HTERT RPE-1 (cell line): ENCODE measurements around the gene RCAN2.

Source experiments
- in situ Hi-C: fragments of 300-500 bp; cut with MboI; formaldehyde crosslinking; loops from 4 replicates; pipeline ENCODE4 v1.14.3; 2020; ENCODE audit warnings: low sequenced_read_pairs

Gene RCAN2

GRCh38 chr6:46491628-46492547 is 639 bp upstream of the RCAN2 start:
- in situ Hi-C loops = no loop called here

- in situ Hi-C loops = no loop called here
These were observed 636 bp downstream of the RCAN2 start for GRCh38 chr6:46490425-46491200.

GRCh38 chr6:46486181-46486580 is 5.1 kb downstream of the RCAN2 start:
- in situ Hi-C loops = no loop called here

GRCh38 chr6:46484081-46484820 is 7.0 kb downstream of the RCAN2 start:
- in situ Hi-C loops = no loop called here

DNA sequence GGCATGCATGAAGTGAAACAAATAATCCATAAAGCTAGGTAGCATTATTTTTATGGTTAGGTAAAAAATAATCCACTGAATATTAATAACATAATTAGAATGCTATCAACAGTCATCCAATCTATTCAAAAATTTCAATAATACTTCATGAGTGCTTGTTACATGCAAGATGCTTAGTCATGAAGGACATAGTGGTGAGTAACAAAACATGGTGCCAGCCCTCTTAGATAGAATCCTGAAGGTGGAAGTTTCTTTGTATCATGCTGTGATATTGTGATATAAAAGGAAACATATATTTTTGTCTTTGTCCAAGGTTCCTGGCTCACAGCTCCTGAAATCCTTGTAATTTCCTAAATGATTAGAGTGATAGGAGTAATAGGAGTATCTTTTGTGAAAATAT is 14.9 kb downstream of the RCAN2 start:
- in situ Hi-C loops = no loop called here

GRCh38 chr6:46473881-46474280 is 17.4 kb downstream of the RCAN2 start:
- in situ Hi-C loops = no loop called here

DNA sequence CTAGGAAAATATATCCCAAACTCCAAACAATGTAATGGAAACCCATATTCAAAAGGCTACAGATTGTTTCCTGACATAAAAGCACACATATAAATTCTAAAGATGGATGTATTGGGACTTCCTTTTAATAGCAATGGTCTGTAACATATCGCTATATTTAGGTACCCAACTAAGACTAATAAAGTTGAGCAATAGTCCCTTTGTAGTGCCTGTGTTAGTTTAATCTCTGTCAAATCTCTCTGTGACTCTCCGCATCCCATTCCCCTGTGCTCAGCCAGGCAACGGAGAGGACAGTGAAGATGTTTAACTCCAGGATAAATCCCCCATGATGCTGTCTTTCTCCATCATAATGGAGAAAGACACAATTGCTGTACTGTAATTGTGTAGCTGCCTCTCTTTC is 19.0 kb downstream of the RCAN2 start:
- in situ Hi-C loops = no loop called here

- in situ Hi-C loops = no loop called here
These were observed 22.2 kb downstream of the RCAN2 start for GRCh38 chr6:46469021-46469420.

- in situ Hi-C loops = no loop called here
These were observed 22.7 kb downstream of the RCAN2 start for GRCh38 chr6:46468403-46469010.

DNA sequence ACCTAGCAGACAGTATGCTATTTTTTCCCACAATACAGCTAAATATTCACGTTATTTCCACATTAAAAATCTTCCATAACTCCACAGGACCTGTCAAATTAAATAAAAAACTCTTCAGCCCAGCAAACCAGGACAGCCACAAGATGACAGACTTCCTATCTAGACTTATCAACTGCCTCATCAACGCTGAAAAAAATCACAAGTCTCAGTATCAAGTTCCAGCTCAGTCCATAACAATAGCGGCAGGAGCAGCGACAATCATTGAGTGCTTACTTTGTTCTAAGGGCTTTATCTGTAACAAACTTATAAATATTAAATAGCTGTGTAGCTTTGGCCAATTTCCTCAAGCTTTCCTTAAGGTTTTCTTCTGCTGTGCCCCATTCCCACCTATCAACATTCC is 24.7 kb downstream of the RCAN2 start:
- in situ Hi-C loops = no loop called here

GRCh38 chr6:46465294-46466165 is 25.7 kb downstream of the RCAN2 start:
- in situ Hi-C loops = no loop called here

GRCh38 chr6:46456297-46456696 is 35.0 kb downstream of the RCAN2 start:
- in situ Hi-C loops = no loop called here

DNA sequence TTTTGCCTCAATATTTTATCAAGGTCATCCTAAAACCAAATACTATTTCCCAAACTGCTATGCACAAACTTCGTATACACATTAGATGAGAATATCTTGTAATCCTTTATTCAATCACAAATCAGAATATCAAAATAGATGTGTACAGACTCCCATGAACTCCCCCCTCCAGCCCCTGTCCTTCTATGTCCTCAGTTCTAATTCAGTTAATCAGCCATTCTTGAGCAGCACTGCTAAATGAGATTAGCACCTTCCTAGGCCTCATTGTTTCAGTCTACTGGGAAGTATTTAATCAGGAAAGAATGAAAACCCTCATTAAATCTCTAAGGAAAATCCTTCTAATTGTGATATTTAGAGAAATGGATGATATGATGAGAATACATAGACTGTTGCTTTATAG is 36.6 kb downstream of the RCAN2 start:
- in situ Hi-C loops = no loop called here

- in situ Hi-C loops = no loop called here
These were observed 37.4 kb downstream of the RCAN2 start for GRCh38 chr6:46453741-46454316.

DNA sequence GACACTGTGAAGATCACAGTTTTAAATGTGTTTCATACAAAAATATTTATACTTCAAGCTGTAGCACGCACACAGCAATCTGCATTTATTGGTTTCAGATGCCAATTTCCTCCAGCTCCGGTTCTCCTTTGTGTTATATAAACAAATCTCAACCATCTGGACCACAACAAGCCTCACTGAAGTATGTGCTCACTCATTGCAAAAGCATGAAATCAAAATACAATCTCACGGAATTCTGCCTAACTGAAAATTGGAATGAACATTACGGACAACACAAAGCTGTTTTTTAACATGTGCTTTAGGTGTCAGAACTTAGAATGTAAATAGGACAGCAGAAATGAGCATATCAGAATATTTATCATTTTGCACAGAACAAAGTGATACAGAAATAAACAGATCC is 38.0 kb downstream of the RCAN2 start:
- in situ Hi-C loops = no loop called here

DNA sequence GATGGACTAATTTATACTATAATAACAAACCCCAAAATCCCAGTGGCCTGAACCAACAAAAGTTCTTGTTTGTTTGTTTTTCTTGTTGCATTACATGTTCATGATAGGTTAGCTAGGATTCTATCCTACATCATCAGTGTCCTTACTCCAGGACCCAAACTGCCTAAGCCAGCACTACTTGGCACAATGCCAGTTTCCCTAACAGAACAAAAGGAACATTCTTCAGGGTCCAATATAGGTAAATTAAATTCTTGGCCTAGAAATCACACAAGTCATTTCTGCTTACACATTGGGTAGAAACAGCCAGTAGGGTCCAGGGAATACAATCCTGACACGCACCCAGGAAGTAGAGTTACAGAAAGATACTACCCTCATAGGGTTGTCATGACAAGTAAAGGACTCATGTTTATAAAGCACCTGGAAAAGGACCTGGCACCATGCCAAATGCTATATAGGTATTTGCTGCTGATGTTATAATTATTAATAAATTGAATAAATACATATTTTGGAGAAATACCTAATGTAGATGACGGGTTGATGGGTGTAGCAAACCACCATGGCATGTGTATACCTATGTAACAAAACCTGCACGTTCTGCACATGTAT is 38.8 kb downstream of the RCAN2 start:
- in situ Hi-C loops = no loop called here

DNA sequence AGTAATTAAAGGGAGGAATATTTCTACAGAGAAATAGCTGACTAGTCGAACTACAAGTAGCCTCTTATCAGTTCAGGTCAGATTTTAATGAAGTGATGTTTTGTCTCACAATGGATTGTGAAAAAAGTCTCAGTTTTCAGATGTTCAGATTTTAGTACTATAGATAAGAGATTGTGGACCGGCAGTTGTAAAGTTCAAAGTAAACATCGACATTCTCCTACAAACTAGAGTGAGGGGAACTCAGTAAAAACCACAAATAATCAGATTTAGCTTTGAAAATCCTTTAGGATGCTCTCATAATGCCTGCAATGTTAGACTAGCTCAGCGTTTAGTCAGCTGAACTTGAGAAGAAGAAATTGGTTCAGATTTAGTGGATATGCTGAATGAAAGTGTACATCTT is 39.9 kb downstream of the RCAN2 start:
- in situ Hi-C loops = no loop called here

GRCh38 chr6:46444772-46445454 is 46.3 kb downstream of the RCAN2 start:
- in situ Hi-C loops = no loop called here

DNA sequence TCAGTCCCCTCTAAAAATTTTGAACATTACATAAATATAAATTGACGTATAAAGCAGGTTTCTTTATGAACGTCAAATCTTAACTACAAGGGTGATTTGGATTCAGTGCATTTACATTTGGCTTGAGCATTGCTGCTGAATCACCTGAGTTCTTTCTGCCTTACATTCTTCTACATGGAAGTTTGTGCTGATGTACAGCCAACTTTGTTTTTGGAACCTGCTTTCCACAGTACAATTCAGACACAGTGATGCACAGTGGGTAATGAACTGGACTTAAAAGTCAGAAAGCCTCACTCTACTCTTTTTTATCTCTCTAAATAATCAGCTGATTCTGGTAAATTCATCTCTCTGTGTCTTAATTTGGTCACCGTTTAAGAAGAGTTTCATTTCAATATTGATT is 47.6 kb downstream of the RCAN2 start:
- in situ Hi-C loops = no loop called here
